ENCODE data around the gene SPDYC. TPM values are rescaled to one million over a fixed set of nuclear protein-coding genes. Genes with fewer than 3 reads are reported as not detected.
A peak's percentile ranks its signal among the peaks of the same experiment; 100 is the strongest.
"Not testable (repeated sequence)": the region's sequence is repeated elsewhere in the genome, so short reads cannot be mapped to it uniquely, and the experiment has no call there.

SPDYC gene
- total RNA-seq, 4 donors from 2014 or later: not detected

DNA sequence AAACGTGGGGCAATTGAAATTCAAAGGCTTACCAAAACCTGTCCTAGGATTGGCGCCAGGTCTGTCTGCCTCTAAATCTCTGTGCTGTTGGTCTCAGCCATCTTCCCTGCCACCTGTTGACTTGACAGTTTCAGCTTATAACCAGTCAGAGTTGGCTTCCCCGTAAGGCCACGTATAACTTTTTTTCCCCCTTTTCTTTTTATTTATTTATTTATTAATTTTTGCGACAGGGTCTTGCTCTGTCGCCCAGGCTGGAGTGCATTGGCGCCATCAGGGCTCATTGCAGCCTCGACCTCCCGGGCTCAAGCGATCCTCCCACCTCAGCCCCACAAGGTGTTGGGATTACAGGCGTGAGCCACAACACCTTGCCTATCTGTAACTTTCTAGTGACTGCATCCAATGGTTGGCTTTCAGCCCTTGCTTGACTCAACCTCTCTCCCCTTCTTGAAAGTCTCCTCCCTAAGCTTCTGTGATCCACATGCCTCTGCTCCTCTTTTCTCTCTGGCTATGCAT lies 34.3 kb upstream of the SPDYC start:
- ATAC-seq (ENCODE audit: low FRiP score) (no peak), DNase-seq (ENCODE audit: low spot score) (no peak)
- TF ChIP-seq, protein P1, sequence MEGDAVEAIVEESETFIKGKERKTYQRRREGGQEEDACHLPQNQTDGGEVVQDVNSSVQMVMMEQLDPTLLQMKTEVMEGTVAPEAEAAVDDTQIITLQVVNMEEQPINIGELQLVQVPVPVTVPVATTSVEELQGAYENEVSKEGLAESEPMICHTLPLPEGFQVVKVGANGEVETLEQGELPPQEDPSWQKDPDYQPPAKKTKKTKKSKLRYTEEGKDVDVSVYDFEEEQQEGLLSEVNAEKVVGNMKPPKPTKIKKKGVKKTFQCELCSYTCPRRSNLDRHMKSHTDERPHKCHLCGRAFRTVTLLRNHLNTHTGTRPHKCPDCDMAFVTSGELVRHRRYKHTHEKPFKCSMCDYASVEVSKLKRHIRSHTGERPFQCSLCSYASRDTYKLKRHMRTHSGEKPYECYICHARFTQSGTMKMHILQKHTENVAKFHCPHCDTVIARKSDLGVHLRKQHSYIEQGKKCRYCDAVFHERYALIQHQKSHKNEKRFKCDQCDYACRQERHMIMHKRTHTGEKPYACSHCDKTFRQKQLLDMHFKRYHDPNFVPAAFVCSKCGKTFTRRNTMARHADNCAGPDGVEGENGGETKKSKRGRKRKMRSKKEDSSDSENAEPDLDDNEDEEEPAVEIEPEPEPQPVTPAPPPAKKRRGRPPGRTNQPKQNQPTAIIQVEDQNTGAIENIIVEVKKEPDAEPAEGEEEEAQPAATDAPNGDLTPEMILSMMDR (IDR thresholded peaks at IDR 0.05): no peak

DNA sequence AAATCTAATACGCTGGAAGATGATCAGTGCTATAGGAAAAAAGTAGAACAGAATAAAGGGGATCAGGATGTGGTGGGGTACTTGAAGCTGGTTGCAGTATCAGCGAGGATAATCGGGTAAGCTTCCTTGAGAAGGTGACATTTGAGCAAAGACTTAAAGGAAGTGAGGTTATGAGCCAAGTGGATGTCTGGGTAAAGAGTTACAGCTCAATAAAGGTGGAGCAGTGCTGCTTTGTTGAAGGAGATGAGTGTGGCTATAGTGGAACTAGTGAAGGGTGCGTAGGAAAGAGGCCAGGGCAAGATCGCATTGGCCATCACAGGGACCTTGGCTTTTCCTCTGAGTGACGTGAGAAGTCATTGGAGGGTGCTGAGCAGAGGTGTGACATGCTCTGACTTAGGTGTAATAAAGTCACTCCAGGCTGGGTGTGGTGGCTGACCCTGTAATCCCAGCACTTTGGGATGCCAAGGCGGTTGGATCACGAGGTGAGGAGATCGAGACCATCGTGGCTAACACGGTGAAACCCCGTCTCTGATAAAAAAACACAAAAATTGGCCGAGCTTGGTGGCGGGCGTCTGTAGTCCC lies 33.4 kb upstream of the SPDYC start:
- TF ChIP-seq, protein P1 (IDR thresholded peaks at IDR 0.05): no peak
- no peak for DNase-seq (ENCODE audit: low spot score)
- no peak for ATAC-seq (ENCODE audit: low FRiP score)

DNA sequence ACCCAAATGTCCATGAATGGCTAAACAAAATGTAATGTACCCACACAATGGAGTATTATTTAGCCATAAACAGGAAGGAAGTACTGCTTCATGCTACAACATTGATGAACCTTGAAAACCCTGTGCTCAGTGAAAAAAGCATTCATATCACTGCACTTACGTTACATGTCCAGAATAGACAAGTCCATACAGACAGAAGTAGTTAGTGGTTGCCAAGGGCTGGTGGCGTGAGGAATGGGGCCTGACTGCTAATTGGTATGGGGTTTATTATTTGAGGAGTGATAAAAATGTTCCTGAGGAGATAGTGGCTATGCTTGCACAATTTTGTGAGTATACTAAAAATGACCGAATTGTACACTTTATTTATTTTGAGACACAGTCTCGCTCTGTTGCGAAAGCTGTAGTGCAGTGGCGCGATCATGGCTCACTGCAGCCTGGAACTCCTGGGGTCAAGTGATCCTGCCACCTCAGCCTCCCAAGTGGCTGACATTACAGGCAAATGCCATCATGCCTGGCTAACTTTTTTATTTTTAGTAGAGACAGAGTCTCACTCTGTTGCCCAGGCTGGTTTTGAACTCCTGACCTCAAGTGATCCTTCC lies 28.0 kb upstream of the SPDYC start:
- DNase-seq (ENCODE audit: low spot score) (no peak), ATAC-seq (ENCODE audit: low FRiP score) (no peak)
- TF ChIP-seq, protein P1 (IDR thresholded peaks at IDR 0.05): no peak

DNA sequence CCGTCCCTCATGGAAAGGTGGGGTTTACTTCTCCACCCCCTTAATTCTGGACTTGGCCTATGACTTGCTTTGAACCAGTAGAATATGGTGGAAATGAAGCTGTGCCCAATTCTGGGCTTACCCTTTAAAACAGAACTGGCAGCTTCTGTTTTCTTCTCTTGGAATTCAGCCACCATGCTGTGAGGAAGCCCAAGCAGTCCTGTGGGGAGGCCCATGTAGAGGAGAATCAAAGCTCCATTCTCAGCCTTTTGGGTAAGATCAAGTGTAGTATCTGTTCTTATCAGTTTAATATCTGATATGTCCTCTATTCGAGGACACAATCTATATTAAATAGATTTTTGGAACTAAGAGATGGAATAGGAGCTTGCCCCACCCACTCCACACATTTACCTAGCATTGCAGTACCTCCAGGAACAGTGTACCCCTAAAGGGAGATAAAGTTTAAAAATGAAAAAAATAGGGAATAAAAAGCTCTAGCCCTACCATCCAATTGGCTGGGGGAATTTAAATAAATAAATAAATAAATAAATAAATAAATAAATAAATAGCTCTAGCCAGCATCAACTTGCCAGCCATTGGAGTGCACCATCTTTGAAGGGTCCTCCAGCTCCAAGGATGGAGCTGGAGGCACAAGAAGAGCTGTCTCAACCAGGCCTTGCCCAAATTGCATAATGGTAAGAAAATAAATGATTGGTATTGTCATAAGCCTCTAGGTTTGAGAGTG lies 22.5 kb upstream of the SPDYC start:
- TF ChIP-seq, protein P1 (IDR thresholded peaks at IDR 0.05): no peak

DNA sequence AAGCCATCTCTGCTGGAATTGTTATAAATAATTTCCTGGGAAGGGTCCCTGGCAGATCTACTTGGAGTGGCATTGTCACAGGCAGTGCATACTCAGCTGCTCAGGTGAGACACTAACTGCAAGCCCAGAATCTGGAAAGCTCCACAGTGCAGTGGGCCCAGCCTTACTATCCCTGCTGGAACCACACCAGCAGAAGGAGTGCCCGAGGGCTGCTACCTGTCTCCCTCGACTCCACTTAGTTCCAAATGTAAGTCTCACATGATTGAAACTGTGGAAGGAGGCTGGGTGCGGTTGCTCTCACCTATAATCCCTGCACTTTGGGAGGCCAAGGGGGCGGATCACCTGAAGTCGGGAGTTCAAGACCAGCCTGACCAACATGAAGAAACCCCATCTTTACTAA lies 21.4 kb upstream of the SPDYC start:
- TF ChIP-seq, protein P1 (IDR thresholded peaks at IDR 0.05): no peak
- DNase-seq (ENCODE audit: low spot score) (no peak), ATAC-seq (ENCODE audit: low FRiP score) (no peak)

More for the DNA sequence above, 22.5 kb upstream of the SPDYC start:
- no peak for DNase-seq (ENCODE audit: low spot score)
- ATAC-seq (ENCODE audit: low FRiP score): no peak

DNA sequence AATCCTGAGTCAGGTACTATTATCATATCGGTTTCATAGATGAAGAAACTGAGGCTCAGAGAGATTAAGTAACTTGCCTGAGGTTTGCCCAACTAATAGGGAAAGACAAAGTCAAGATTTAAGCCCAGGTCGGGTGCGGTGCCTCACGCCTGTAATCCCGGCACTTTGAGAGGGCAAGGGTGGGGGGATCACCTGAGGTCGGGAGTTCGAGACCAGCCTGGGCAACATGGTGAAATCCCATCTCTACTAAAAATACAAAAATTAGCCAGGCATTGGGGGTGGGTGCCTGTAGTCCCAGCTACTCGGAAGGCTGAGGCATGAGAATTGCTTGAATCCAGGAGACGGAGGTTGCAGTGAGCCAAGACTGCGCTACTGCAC lies 19.9 kb upstream of the SPDYC start:
- not testable (repeated sequence) for ATAC-seq (ENCODE audit: low FRiP score)

DNA sequence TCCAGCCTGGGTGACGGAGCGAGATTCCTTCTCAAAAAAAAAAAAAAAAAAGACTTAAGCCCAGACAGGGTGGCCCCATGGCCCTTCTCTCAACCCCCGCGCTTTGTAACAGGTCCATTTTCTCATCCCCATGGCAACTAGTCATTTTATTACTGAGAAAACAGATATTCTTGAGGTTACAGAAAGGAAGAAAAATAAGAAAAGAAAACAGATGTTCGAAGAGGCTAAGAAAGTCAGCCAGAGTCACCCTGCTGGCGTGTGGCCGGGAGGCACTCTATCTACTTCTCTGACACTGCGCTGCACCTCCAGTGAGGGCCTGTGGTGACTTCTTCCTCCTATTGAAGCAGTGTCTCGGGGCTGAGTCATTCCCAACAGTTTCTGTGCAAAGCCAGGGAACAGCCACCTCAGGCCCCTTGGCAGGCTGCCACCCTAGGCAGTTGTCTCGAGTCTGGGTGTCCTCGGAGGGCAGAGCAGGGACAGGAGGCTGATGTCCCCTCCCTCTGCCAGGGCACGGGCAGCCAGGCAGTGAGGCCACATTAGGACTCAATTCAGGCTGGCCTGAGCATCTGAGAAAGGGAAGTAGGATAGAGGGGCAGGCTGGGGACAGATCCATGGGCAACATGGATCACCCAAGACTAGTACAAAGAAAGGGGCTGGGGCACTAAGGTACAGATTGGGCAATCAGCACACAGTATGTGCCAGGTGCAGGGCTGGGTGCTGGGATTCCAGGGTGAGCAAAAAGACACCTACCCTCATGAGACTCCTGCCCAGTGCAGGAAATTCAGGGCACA lies 19.3 kb upstream of the SPDYC start:
- ATAC-seq (ENCODE audit: low FRiP score) (peak; percentile 69), DNase-seq (ENCODE audit: low spot score) (peak; percentile 61)
- TF ChIP-seq, protein P1 (IDR thresholded peaks at IDR 0.05): no peak

More for the DNA sequence above, 19.9 kb upstream of the SPDYC start:
- not testable (repeated sequence) for DNase-seq (ENCODE audit: low spot score)

All from omental fat pad (tissue), 4 donors.